Calu3 (cell line): ENCODE results near the gene MRM1. TPM values are rescaled to one million over a fixed set of nuclear protein-coding genes. Genes with fewer than 3 reads are reported as not detected.
A peak's percentile ranks its signal among the peaks of the same experiment; 100 is the strongest.

Experiments
- BruUV-seq: library from RNA; stranded (reverse); fragments of 400-500 nt; replicated peaks from 2 replicates; lab custom pipeline; 2021; lab: Mats Ljungman, UMichigan
- CTCF ChIA-PET: fragments of 300-600 bp; sonication (Branson Sonifier 250); formaldehyde crosslinking; loops from one replicate; lab custom pipeline; 2022; ENCODE audit warnings: antibody characterized with exemption; lab: Charles Lee
- DNase-seq: peaks from one replicate; pipeline ENCODE4 v3.0.0; 2022
- H3K27ac Mint-ChIP-seq: one replicate; pipeline ENCODE4 v1.8.0; 2022; ENCODE audit warnings: mixed read lengths; ENCODE audit not compliant: unreplicated experiment
- H3K27me3 Mint-ChIP-seq: one replicate; pipeline ENCODE4 v1.8.0; 2022; ENCODE audit warnings: mixed read lengths; ENCODE audit not compliant: unreplicated experiment
- H3K36me3 Mint-ChIP-seq: one replicate; pipeline ENCODE4 v1.8.0; 2022; ENCODE audit warnings: mild to moderate bottlenecking, moderate library complexity, mixed read lengths; ENCODE audit not compliant: insufficient read depth, unreplicated experiment
- H3K4me1 Mint-ChIP-seq: one replicate; pipeline ENCODE4 v1.8.0; 2022; ENCODE audit warnings: mild to moderate bottlenecking, low read depth, mixed read lengths; ENCODE audit not compliant: unreplicated experiment
- H3K4me3 Mint-ChIP-seq: one replicate; pipeline ENCODE4 v1.8.0; 2022; ENCODE audit warnings: mild to moderate bottlenecking, low read depth, moderate library complexity, mixed read lengths; ENCODE audit not compliant: unreplicated experiment
- H3K9me3 Mint-ChIP-seq: one replicate; pipeline ENCODE4 v1.8.0; 2022; ENCODE audit warnings: low read depth, mixed read lengths; ENCODE audit not compliant: unreplicated experiment
- CTCF ChIP-seq: fragments of 200-600 bp; IDR thresholded peaks from one replicate; pipeline ENCODE4 v1.8.0; 2022; ENCODE audit warnings: antibody characterized with exemption; ENCODE audit not compliant: unreplicated experiment
- intact Hi-C: fragments of 100-400 bp; cut with micrococcal nuclease; formaldehyde crosslinking; loops from one replicate; pipeline ENCODE4 v1.10.0; 2022; ENCODE audit not compliant: unreplicated experiment
- total RNA-seq: library from RNA; stranded (reverse); gene quantifications from 2 replicates; pipeline ENCODE4 v1.2.3, GENCODE V29; 2022

The MRM1 gene
- total RNA-seq, 1 experiment from 2014 or later, result 43.5 TPM

GRCh38 chr17:36592716-36593321 lies 8.6 kb upstream of the MRM1 start:
- Mint-ChIP-seq H3K9me3 (no peaks in the 10 kb centered on the region), H3K36me3 (peaks cover 53% of the 10 kb centered on the region), H3K27me3 (no peaks in the 10 kb centered on the region), H3K27ac (peak overlapping the region; percentile 2), H3K4me3 (peak overlapping the region; percentile 89), H3K4me1 (peaks cover 40% of the 10 kb centered on the region)
- no peak for DNase-seq
- peak; percentile 3 for TF ChIP-seq CTCF
- intact Hi-C loops, result no loop called here
- BruUV-seq, result TSS peak; percentile 14
- CTCF ChIA-PET, result interaction anchor here (0.6 to 5.8 kb wide), 6 partner anchors 9 to 73 kb away, joined by 3 to 69 read pairs (median 4); partner anchors contain the start of genes MRM1, MYO19 and PIGW

GRCh38 chr17:36593656-36594316 lies 7.6 kb upstream of the MRM1 start:
- H3K4me3 Mint-ChIP-seq, result no peak overlapping the region
- H3K36me3 Mint-ChIP-seq, result peaks cover 46% of the 10 kb centered on the region
- H3K9me3 Mint-ChIP-seq, result no peaks in the 10 kb centered on the region
- no peak for TF ChIP-seq CTCF
- H3K27ac Mint-ChIP-seq, result peak overlapping the region; percentile 2
- intact Hi-C loops, result no loop called here
- H3K4me1 Mint-ChIP-seq, result peaks cover 40% of the 10 kb centered on the region
- no TSS peak for BruUV-seq
- H3K27me3 Mint-ChIP-seq, result no peaks in the 10 kb centered on the region
- DNase-seq, result no peak
- CTCF ChIA-PET, result interaction anchor here (0.6 to 5.8 kb wide), 6 partner anchors 8 to 72 kb away, joined by 3 to 69 read pairs (median 4); partner anchors contain the start of genes GGNBP2, MRM1, MYO19 and PIGW

DNA sequence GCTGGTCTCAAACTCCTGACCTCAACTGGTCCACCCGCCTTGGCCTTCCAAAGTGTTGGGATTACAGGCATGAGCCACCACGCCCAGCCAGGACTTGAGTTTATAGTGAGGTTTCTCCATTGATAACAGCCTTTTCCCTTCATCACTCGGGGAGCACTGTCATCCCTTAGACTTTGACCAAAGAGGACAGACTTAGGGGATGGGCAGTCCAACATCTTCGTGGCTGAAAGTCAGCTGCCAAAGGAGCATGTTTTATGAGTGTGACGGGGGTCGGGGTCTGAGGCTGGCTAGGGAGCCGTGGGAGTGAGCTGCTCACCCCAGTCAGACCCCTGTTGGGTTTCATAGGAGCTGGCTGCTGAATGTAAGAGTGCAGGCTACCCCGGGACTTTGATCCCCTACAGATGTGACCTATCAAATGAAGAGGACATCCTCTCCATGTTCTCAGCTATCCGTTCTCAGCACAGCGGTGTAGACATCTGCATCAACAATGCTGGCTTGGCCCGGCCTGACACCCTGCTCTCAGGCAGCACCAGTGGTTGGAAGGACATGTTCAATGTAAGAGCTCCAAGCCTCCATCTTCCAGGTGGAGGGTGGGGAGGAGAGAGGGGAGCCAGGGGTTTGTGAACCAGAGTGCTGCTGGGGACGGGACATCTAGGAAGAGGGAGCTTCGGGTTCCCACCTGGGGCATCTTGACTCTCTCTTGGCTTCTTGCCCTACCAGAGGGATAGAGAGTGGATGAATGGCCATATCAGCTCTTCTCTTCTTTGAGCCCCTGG lies 6.6 kb upstream of the MRM1 start:
- no peak overlapping the region for H3K27ac Mint-ChIP-seq
- H3K4me1 Mint-ChIP-seq, result peaks cover 39% of the 10 kb centered on the region
- no peak for TF ChIP-seq CTCF
- H3K9me3 Mint-ChIP-seq, result no peaks in the 10 kb centered on the region
- BruUV-seq, result no TSS peak
- intact Hi-C loops, result no loop called here
- CTCF ChIA-PET, result interaction anchor here (0.6 to 5.8 kb wide), 7 partner anchors 7 to 1876 kb away, joined by 3 to 69 read pairs (median 4); partner anchors contain the start of genes GGNBP2 and MRM1
- H3K4me3 Mint-ChIP-seq, result no peak overlapping the region
- no peak for DNase-seq
- no peaks in the 10 kb centered on the region for H3K27me3 Mint-ChIP-seq
- H3K36me3 Mint-ChIP-seq, result peaks cover 38% of the 10 kb centered on the region

DNA sequence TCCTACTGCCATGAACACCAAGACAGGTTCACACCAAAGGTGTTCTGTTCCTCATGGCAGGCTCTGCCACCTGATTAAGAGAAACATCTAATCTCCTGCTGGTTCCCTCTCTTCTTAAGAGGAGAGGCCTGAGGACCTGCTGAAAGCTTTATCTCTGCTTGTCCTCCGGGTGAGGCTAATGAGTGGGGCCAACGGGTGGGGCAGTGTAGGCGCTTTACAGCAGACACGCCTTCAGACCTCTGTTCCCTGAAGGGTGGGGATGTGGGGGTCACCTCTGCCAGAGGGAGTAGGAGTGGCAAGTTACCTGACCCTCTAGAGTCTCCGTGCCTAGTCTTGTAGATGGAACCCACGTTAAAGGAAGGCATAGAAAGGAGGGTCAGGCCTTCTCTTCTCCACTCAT lies 4.2 kb upstream of the MRM1 start:
- TF ChIP-seq CTCF, result no peak
- Mint-ChIP-seq H3K27ac (no peak overlapping the region), H3K36me3 (peaks cover 38% of the 10 kb centered on the region), H3K4me3 (no peak overlapping the region), H3K9me3 (no peaks in the 10 kb centered on the region), H3K27me3 (no peaks in the 10 kb centered on the region), H3K4me1 (peaks cover 32% of the 10 kb centered on the region)
- BruUV-seq, result no TSS peak
- intact Hi-C loops, result no loop called here
- DNase-seq, result no peak
- CTCF ChIA-PET, result interaction anchor here (0.7 kb wide), 1 partner anchor 34 kb away, joined by 3 read pairs; no protein-coding TSS in a partner anchor
